Stimulated activated CD4-positive, alpha-beta T cell treated with anti-CD3 and anti-CD28 coated beads, Interleukin-4, amount 100 ng/mL, for 4 hours (primary cell): ENCODE results near the gene RASGRP2.

Experiments used
- DNase-seq, 2 experiments: peaks; one replicate each; pipeline ENCODE4 v3.0.0-alpha.2; 2020

RASGRP2 gene

GRCh38 chr11:64743591-64744543 is at the start of gene RASGRP2:
Gene RASGRP2 (minus strand): TSS chr11:64744142. CDS start chr11:64742866, 1,276 bp downstream.
- peak; percentile 71 to 73 for DNase-seq

DNA sequence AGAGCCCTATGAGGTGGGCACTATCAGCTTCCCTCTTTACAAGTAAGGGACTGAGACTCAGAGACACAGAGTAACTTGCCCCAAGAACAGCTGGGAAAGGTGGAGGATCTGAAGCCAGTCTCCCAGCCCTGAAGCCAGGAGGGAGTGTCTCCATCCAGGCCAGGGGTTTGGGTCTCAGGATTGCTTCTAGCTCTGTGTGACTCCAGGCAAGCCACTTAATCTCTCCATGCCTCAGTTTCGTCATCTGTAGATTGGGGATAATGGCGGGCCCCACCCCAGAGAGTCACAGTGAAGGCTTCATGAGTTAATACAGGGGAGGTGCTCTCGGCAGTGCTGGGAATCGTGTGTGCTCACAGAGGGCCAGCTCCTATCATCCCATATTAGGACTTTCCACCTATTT is 48.5 kb upstream of the RASGRP2 start:
- DNase-seq, result no peak

GRCh38 chr11:64791781-64792291 is 47.9 kb upstream of the RASGRP2 start:
- no peak for DNase-seq

- no peak for DNase-seq
Observed at GRCh38 chr11:64790205-64791095, 46.5 kb upstream of the RASGRP2 start.

GRCh38 chr11:64789331-64790204 is 45.6 kb upstream of the RASGRP2 start:
- DNase-seq, result no peak

- DNase-seq, result no peak
Observed at GRCh38 chr11:64788321-64789215, 44.6 kb upstream of the RASGRP2 start.

GRCh38 chr11:64787526-64788320 is 43.8 kb upstream of the RASGRP2 start:
- peak; percentile 40 to 54 for DNase-seq

- no peak for DNase-seq
Observed at GRCh38 chr11:64786308-64786707, 42.4 kb upstream of the RASGRP2 start.

- DNase-seq, result no peak
Observed at GRCh38 chr11:64784813-64785581, 41.1 kb upstream of the RASGRP2 start.

GRCh38 chr11:64778473-64779298 is 34.7 kb upstream of the RASGRP2 start, which contains the start of gene SF1:
Gene SF1 (minus strand): TSS chr11:64778542. CDS start chr11:64778392, 150 bp downstream.
- DNase-seq, result peak; percentile 96 to 99

GRCh38 chr11:64778223-64778472 is 34.2 kb upstream of the RASGRP2 start:
- DNase-seq, result no peak

- DNase-seq, result peak; percentile 73 to 85
Observed at GRCh38 chr11:64777449-64778222, 33.7 kb upstream of the RASGRP2 start.

DNA sequence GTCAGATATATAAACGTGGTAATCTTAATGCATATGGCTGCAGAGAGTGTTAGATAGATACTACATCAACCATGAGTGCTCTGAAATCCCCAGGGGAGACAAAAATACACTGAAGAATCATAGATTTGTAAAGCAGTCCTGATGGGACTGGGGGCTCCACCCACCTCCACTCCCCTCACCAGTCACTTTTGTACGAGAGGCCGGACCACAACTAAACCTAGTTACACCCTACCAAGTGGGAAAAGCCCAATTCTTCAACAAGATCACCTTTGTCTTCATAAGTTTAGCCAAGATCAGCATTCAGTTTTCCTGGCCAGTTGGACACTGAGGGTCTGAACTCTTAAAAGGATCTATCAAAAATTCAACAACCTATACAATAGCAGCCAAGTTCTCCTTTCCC is 32.9 kb upstream of the RASGRP2 start:
- no peak for DNase-seq

GRCh38 chr11:64776425-64776824 is 32.5 kb upstream of the RASGRP2 start:
- no peak for DNase-seq

DNA sequence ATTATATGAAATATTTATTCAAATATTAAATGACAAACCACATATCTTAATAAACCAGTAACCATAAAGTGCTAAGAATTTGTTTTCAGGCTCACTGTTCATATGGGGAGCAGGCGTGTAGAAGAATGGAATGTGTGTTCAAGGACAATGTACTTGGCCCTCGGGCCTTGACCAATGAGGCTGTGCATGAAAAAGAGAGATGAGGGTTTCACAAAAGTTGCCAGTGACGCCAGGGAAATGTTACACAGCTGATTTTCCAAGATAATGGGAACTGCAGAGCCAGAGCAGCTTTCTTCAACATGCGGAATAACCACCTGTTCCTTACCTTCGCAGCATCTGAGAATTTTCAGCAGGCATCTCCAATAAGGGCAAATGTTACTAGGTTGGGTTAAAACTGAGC is 30.2 kb upstream of the RASGRP2 start:
- DNase-seq, result no peak

DNA sequence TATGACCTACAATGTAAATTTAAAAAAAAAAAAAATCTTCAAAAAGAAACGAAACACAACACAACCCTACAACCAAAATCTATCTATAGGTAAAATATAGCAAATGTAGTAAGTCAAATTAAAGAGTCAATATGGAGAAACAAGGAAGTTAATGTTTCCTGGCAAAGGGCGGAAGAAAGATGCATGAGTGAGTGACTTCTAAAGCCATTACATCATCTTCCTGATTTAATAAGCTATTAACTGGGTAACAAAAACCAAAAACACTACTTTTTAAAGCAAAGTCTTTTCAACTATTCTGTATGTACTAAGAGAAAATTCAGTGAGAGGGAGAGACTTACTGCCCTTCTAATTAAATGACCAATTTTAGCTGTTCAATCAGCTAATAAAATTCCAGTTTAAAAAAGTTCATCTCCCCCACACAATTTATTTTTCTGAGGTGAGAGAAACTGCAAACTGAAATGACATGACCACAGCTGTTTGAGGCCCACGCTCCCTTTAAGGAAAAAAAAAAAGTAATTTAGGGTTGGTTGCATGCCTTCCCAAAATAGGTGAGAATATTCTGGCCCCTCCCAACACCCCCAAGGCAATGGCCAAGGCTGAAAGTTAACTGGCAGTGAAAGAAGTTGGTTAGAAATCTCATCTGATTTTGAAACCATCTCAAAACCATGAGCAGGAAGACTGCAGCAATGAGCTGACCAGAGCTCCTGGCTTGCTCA is 28.5 kb upstream of the RASGRP2 start:
- DNase-seq, result no peak

GRCh38 chr11:64771861-64772260 is 27.9 kb upstream of the RASGRP2 start:
- DNase-seq, result no peak
